Measurements from ENCODE around the gene PHLPP1. TPM values are rescaled to one million over a fixed set of nuclear protein-coding genes. Genes with fewer than 3 reads are reported as not detected.
A peak's percentile ranks its signal among the peaks of the same experiment; 100 is the strongest.

Gene PHLPP1
- total RNA-seq, 2 experiments from 2014 or later = 9.0 to 12.4 TPM

DNA sequence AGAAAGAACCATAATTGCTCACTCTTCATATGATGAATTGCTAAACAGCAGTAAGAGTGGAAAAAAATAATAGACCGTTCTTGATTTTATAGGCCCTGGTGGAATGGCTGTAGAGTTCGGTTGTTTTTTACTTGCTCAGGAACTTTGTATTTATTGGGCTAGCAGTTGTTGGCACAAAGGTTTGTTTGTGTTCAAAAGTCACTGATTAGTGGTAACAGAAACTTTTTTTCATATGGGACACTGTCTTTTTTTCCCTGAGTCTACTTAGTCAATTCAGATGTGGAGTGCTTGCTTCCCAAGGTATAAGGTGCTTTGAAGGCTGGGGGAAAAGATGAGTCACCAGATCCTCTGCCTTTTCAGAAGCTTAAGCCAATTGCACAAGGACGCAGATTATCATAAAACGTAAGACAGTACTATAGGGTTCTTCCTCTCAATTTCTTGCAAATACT, 25.8 kb downstream of the PHLPP1 start:
- TF ChIP-seq, protein P1, sequence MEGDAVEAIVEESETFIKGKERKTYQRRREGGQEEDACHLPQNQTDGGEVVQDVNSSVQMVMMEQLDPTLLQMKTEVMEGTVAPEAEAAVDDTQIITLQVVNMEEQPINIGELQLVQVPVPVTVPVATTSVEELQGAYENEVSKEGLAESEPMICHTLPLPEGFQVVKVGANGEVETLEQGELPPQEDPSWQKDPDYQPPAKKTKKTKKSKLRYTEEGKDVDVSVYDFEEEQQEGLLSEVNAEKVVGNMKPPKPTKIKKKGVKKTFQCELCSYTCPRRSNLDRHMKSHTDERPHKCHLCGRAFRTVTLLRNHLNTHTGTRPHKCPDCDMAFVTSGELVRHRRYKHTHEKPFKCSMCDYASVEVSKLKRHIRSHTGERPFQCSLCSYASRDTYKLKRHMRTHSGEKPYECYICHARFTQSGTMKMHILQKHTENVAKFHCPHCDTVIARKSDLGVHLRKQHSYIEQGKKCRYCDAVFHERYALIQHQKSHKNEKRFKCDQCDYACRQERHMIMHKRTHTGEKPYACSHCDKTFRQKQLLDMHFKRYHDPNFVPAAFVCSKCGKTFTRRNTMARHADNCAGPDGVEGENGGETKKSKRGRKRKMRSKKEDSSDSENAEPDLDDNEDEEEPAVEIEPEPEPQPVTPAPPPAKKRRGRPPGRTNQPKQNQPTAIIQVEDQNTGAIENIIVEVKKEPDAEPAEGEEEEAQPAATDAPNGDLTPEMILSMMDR (conservative IDR thresholded peaks at IDR 0.05; ENCODE audit: low read length) = no peak
- TF ChIP-seq EZH2phosphoT487 (IDR thresholded peaks at IDR 0.05; ENCODE audit: borderline replicate concordance, low read depth, low read length) = no peak
- Histone ChIP-seq H3K9me2 (ENCODE audit: insufficient read depth, low read length) (no peaks in the 10 kb centered on the region), H2AFZ (ENCODE audit: low read length) (no peak overlapping the region), H3K79me2 (ENCODE audit: insufficient read depth, low read depth, low read length) (peaks cover 12% of the 10 kb centered on the region; the same call in 1 of the 2 replicates), H4K20me1 (ENCODE audit: insufficient read depth, low read length) (no peaks in the 10 kb centered on the region), H3K4me2 (ENCODE audit: low read length) (0 out of 2 replicates have a peak overlapping the region, but pooled peaks have one; percentile 4), H3K36me3 (ENCODE audit: insufficient read depth, low read length) (no peaks in the 10 kb centered on the region), H3K4me3 (ENCODE audit: low read depth, low read length, poor library complexity, severe bottlenecking) (no peak overlapping the region), H3K4me1 (ENCODE audit: insufficient read depth, low read length, poor library complexity, severe bottlenecking) (peaks cover 16% of the 10 kb centered on the region), H3K27ac (ENCODE audit: low read depth, low read length, poor library complexity, severe bottlenecking) (no peak overlapping the region), H3K9me3 (ENCODE audit: low read length) (no peaks in the 10 kb centered on the region)
- no TSS peak for BruUV-seq (replicated peaks)
- intact Hi-C loops (cut with micrococcal nuclease; ENCODE audit: unreplicated experiment) = no loop called here
- no peak for DNase-seq (ENCODE audit: low spot score)
- ChIA-PET POLR2A (interaction anchor here (0.6 to 0.7 kb wide), 2 partner anchors 54 to 324 kb away, joined by 3 read pairs; no protein-coding TSS in a partner anchor), CTCF (ENCODE audit: unreplicated experiment) (no interaction called here)

DNA sequence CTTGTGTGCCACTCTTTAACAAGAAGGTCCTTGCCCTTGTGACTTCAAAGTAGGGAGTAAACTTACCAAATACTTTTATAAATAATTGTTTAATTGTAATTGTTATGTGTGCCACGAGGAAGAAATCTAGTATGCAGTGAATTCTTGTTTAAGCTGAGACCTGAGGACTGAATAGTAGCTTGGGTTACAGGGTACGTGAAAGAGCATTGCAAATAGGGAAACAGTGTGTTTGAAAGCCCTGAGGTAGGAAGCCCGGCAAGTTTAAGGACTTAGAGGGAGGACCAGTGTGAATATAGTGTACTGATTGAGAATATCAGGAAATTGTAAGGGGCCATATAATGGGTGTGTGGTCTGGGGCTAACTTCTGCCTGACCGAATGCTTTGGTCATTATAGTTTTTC, 26.2 kb downstream of the PHLPP1 start:
- H3K79me2 ChIP-seq (ENCODE audit: insufficient read depth, low read depth, low read length) = peaks cover 12% of the 10 kb centered on the region; the same call in 1 of the 2 replicates
- intact Hi-C loops (cut with micrococcal nuclease; ENCODE audit: unreplicated experiment) = no loop called here
- ChIA-PET CTCF (ENCODE audit: unreplicated experiment) (no interaction called here), POLR2A (interaction anchor here (0.7 kb wide), 1 partner anchor 324 kb away, joined by 3 read pairs; no protein-coding TSS in a partner anchor)
- H3K4me1 ChIP-seq (ENCODE audit: insufficient read depth, low read length, poor library complexity, severe bottlenecking) = peaks cover 16% of the 10 kb centered on the region
- 0 out of 2 replicates have a peak overlapping the region, but pooled peaks have one; percentile 4 for H3K4me2 ChIP-seq (ENCODE audit: low read length)
- no peaks in the 10 kb centered on the region for H3K36me3 ChIP-seq (ENCODE audit: insufficient read depth, low read length)
- H3K27ac ChIP-seq (ENCODE audit: low read depth, low read length, poor library complexity, severe bottlenecking) = no peak overlapping the region
- no peaks in the 10 kb centered on the region for H3K9me3 ChIP-seq (ENCODE audit: low read length)
- DNase-seq (ENCODE audit: low spot score) = no peak
- H4K20me1 ChIP-seq (ENCODE audit: insufficient read depth, low read length) = no peaks in the 10 kb centered on the region
- BruUV-seq (replicated peaks) = no TSS peak
- TF ChIP-seq, protein P1 (conservative IDR thresholded peaks at IDR 0.05; ENCODE audit: low read length) = no peak
- TF ChIP-seq EZH2phosphoT487 (IDR thresholded peaks at IDR 0.05; ENCODE audit: borderline replicate concordance, low read depth, low read length) = no peak
- H3K4me3 ChIP-seq (ENCODE audit: low read depth, low read length, poor library complexity, severe bottlenecking) = no peak overlapping the region
- H3K9me2 ChIP-seq (ENCODE audit: insufficient read depth, low read length) = no peaks in the 10 kb centered on the region
- H2AFZ ChIP-seq (ENCODE audit: low read length) = no peak overlapping the region

Measured in OCI-LY7 (cell line).